ENCODE data around the gene KCTD18. TPM values are rescaled to one million over a fixed set of nuclear protein-coding genes. Genes with fewer than 3 reads are reported as not detected.

Gene KCTD18
- total RNA-seq, 1 donor: 14.5 TPM

DNA sequence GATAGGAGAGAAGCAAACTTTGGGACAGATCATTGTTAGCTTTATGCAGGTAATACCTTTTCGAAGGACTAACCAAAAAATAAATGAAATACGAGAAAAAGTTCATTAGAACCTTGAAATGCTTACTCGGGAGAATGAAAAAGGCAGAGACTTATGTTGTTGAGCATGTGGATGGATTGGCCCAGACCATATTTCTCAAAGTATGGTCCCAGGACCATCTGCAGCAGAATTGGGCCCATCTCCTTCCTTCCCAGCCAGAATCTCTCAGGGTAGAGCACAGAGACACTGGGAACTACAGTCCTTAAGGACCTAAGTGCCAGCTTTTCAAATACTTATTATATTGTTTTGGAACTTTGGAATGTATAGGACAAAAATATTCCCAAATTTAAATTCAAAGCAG is 50.8 kb downstream of the KCTD18 start:
- no peak for DNase-seq (ENCODE audit: low read depth in 2 of 3, low spot score in 2 of 3)

DNA sequence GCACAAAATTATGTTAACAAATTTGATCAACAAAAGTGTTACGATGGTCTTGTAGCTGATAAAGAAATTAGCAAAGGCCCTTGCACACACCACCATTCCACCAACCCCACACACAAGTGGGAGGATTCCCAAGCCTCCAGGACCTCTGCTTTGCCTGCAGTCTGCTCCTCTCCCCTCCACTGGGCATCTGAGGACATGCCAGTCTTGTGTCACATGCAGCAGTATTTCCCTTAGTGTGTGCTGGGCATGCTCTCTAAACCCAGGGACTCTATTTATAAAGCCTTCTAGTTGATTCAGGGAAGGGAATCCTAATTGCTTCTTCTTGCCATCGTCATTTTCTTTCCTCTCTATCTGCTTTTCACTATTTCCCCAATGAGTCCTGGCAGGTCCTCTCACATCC is 53.3 kb downstream of the KCTD18 start:
- DNase-seq (ENCODE audit: low read depth in 2 of 3, low spot score in 2 of 3): no peak

DNA sequence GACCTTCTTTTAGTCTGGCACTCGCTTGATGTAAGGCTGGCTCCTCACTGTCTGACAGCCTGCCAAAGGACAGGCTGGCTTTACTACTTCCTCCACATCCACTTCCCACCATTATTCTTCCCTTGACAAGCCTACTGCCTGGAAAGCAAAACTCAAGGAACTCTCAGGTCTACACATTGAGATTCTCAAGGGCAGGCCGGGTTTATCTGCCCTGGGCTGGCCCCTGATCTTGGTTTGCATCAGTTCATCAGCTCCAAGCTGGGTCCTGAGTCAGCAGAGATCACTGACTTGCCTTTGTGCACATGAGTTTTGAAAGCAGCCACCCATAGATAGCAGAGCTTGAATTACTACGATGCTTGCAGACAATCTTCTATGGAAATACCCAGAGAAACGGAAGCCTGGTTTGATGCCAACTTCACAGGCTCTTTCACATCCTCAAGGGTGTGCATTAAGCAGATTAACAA is 53.9 kb downstream of the KCTD18 start:
- peak in 2 of 3 donors; percentile 59 to 71 for DNase-seq (ENCODE audit: low read depth in 2 of 3, low spot score in 2 of 3)

DNA sequence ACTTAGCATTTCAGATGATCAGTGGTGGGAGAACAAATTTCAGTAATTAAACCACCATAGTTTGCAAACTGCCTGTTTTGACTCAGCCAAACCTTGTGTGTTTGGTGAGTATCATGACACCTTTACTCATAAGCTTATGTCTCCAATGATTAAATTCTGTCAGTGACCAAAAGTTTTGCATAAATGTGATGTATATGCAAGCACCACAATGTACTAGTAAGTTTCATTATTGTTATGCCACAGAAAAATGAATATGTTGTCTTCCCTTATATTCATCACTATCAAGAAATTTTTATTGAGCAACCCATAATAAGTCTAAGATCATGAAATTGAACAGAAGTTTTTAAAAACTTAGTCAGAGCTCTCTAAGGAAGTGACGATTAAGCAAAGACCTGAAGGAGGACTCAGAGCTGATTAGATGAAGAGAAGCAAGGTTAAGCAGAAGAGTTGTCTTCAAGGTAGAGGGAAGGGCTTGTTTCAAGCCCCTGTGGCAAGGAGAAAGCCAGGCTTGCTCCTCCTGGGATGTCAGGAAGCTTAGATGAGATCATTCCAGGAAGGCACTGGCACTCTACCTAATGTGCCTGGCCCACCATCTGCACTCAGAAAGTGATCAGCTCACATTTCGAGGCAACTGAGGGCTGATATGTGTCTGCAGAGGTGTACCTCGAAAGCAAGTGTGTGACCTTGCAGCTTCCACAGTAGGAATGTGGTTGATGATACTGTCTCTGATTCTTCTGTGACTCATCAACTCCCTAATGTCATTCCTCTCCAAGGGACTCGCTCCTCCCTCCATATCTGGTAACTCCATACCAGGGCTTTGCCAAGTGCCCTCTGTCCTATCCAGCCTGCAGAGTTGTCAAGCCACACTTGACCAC is 54.7 kb downstream of the KCTD18 start:
- DNase-seq (ENCODE audit: low read depth in 2 of 3, low spot score in 2 of 3): no peak

DNA sequence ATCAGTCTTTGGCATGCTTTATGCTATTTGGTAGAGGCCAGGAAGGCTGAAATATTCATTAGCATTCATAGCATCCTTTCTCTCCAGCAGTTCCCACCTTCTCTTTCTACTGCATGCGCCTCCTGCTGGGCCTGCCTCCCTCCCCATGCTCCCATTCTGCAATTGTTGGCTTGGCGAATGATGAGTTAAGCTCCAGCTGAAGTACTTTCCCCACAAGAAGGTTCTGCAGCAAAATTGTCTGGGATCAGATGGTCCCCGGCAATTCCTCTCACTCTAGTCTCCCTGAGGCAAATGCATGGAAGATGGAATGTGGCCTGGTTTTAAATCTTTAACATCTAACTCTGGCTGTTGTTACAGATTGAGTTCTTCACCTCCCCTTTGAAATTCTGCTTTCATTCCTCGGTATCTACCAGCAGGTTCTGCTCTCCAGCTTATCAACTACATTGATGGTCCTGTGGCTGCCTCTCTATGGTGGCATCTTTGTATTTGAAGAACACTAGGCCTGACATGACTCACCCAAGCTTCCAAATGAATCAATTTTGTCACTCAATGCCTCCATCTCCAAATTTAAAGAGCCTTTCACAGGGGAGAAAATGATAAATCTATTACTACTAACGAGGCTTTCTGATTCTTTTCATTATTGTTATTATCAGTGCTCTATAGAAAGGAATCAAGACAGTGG is 55.9 kb downstream of the KCTD18 start:
- no peak for DNase-seq (ENCODE audit: low read depth in 2 of 3, low spot score in 2 of 3)

DNA sequence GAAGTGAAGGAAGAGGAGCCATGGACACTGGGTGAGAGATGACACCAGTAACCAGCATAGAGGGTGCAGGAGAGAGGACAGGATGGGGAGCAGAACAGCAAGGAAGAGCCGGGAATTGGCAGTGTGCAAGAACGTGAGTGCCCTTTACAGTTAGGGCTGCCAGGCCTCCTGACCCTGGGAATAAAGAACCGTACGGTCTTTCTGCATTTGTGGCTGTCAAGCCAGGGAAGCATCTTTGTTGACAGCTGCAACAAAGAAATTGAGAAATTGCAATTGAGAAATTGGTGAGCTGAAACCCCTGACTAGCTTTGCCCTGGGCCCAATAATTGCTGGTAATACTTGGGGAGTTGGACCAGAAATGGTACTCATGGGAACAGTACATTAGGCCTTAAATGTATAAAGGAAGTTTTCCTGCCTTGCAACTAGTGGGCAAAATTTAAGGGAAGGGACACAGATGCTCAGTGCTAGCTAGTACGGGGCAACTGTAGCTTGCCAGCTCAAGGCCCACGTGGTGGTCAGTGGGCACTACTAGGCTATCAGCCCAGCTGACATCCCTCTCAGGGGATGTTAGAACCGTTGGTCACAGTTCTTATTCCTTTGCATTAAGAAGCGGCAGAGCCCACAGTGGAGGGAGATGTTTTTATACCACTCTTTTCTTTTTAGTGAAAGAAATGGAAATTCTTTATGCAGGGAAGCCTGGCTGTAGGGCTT is 56.6 kb downstream of the KCTD18 start:
- DNase-seq (ENCODE audit: low read depth in 2 of 3, low spot score in 2 of 3): no peak

DNA sequence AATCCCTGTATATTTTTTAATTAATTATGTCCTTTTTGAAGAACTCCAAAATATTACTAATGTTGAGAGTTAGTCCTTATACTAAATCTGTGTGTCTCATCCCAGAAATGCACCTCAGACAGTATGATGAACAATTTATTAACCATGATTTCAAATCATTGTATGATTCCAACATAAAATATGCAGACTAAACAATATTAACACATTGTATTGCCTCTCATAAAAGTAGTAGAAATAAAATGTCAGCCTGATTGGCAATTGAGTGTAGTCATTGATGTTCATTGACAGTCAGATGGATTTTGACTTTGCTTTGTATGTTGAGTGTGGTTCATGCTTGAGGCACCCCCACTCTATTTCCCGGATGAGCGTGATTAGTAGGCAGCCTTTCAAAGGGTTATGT is 57.5 kb downstream of the KCTD18 start:
- no peak for DNase-seq (ENCODE audit: low read depth in 2 of 3, low spot score in 2 of 3)

DNA sequence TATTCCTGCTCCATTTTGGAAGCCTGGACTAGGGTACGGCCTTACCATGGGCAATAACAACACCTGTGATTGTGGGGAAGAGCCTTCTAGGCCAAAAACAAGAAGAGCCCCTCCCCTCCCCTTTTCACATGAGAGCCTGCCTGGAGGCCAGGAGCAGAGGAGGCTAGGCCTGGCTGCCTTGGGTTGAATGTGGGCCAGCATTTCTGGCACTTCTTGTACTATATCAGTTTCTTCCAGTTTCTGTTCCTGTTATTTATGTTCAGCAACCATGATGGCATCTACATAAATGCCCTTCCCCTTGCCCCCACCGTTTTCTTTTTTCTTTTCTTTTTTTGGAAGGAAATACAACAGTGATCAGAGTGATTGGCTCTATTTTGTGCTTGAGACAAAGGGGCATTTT is 58.4 kb downstream of the KCTD18 start:
- no peak for DNase-seq (ENCODE audit: low read depth in 2 of 3, low spot score in 2 of 3)

DNA sequence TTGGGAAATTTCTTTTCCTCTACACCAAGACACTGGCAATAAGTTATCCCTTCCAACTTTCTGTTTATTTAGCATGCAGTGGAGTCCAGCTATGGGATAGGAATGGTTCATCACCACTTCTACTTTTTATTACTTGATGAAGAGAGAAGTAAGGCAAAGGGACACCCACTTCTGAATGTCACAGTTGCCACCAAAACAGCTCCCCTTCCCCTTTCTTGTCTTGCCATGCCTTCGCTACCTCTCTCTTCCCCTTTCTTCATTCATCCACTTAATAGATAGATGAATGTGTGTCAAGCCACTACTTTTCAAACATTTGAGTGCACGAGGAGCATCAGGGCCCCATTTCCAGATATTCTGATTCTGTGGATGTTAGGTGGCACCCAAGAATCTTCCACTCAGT is 59.6 kb downstream of the KCTD18 start:
- DNase-seq (ENCODE audit: low read depth in 2 of 3, low spot score in 2 of 3): no peak

DNA sequence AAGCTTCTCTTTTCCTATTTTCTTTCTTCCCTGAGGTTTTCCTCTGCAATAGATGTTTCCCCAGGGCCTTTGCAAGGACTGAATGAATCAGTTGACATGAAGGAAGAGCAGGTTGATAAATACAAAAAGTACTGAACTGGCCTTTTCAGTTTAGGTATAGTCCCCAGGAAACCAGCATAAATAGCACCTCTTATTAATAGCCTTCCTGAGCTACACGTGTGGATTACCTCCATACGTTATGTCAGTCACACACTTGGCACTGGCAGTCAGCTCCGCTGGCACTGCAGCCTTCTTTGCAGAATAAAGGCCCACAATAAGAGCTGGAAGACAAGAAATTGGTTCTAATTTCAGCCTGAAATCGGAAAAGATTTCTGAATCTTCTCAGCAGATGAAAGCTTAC is 60.7 kb downstream of the KCTD18 start:
- DNase-seq (ENCODE audit: low read depth in 2 of 3, low spot score in 2 of 3): no peak

DNA sequence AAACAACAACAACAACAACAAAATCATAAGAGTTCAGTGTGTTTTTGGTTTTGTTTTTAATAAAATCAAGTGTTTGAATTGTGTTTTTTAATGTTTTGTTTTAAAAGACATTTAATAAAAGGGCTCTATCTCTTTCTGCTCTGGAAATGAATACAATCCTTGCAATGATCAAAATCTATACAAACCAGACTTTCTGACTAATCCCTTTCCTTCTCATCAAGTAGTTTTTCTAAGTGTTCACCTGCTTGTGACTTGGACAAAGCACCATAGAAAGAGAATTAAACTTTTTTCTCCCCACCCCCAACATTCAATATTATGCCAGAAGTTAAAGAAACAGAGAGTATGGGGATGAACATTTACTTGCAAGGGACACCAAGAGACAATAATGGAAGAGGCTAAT is 61.4 kb downstream of the KCTD18 start:
- DNase-seq (ENCODE audit: low read depth in 2 of 3, low spot score in 2 of 3): no peak

DNA sequence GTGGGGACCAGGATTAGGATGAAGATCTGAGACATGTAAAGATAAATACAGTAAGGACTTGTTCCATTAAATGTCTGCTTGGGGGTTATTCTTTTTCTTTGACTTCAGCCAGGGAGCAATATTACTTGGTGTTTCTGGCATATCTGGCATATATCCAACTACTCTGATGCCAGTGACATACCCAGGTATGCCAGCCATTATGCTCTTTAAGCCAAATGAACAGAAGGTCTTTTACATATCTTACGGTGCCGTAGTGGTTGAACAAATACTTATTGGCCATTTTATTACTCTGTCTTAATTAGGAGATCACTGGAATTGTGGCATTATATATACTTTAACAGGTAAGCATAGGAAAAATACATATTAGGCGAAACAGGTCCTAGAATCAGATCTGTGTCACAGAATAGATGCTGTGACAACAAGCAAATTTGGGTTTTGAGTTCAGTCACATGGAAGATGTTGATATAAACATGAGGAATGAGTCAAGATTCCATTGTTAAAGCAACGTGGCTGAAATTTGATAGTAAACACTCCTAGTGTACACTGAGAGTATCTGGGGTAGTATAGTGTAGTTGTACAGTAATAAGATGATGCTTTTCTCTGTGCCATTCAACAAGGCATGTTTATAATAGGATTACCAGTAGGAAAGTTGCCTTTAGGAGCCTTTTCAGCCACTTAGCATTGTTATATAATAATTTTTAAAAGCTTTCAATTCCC is 62.6 kb downstream of the KCTD18 start:
- no peak for DNase-seq (ENCODE audit: low read depth in 2 of 3, low spot score in 2 of 3)

DNA sequence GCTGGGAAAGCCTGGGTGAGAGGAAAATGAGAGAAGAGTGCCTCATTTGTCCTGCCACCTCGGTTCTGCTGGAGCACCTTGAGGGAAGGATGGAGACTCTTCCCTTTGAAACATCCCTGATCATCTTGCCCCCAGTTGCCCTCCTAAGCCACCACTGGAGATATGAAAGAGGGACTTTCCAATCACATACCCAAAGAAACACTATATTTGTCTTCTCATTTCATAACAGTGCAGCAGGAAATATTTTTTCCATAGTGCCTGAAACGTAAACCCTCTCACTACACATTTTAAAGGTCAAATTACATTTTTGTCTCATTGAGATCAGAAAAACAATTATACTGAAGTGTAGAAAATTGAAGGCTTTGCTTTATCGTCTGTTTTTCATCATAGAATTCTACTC is 63.3 kb downstream of the KCTD18 start:
- DNase-seq (ENCODE audit: low read depth in 2 of 3, low spot score in 2 of 3): no peak

DNA sequence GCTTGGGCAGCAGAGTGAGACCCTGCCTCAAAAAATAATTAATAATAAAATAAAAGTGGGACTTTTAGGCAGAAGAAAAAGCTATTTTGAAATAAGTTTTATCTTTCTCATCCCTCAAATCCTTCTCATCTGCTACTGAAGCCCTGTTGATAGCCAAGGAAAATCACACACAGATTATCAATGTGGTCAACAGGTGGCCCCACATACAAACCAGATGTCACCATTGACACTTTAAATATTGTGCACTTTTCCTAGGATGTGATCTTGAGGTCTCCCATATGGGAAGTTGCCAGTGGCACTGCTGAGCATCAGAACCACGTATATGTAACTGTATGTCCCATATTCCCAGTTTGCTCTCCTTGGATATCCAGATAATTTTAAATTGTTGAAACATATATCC is 64.6 kb downstream of the KCTD18 start:
- DNase-seq (ENCODE audit: low read depth in 2 of 3, low spot score in 2 of 3): no peak

DNA sequence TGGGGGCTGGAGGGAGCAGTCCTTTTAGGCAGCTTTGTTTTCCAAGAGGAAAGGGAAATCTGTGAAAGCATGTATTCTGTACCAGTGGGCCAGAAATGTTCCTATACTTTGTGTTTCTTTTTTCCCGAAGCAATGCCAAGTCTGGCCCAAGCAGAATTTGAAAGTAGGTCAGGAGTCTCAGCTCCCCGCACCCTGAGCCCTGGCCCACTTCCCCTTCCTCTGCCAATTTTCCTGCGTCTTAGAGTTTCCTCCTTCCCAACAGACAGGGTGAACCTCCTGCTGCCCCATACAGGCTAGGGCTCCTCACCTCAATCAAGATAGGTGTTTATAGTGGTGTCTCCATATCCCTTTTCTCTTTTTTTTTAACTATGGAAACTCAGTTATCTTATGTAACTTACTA is 65.3 kb downstream of the KCTD18 start:
- DNase-seq (ENCODE audit: low read depth in 2 of 3, low spot score in 2 of 3): no peak

DNA sequence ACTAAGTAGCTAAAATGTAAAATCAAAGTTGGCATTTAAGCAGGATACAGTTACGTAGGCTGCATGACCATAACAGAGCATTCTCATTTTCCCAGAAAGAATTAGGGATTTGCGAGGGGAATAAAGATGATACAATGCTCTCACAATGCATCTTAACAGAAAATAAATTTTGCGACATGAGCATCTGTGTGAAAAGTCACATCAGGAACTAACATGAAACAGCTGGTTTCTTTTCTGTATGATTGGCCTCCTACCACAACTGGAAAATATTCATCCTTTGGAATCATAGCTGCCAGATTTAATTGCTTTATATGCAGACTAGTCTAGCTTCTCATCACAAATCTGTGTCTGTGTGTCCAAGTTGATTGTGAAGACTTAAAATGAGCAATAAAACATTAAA is 66.0 kb downstream of the KCTD18 start:
- DNase-seq (ENCODE audit: low read depth in 2 of 3, low spot score in 2 of 3): no peak

DNA sequence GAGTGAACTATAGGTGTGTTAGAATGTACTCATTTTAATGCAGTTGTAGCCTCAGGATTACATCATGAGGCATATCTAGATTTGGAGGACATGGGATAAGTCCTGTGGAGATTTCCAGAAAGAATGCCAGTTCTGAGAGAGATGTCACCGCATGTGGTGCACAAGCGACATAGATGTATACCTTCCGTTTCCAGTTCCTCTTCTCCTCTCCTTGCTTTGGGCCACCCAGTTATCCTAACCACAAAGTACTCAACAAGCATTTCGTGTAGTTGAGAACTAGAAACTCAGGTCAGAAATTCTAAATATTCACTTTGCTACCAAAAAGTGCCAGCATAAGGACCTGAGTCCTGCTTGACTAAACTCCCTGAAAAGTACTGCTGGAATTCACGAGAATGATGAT is 66.5 kb downstream of the KCTD18 start:
- no peak for DNase-seq (ENCODE audit: low read depth in 2 of 3, low spot score in 2 of 3)

DNA sequence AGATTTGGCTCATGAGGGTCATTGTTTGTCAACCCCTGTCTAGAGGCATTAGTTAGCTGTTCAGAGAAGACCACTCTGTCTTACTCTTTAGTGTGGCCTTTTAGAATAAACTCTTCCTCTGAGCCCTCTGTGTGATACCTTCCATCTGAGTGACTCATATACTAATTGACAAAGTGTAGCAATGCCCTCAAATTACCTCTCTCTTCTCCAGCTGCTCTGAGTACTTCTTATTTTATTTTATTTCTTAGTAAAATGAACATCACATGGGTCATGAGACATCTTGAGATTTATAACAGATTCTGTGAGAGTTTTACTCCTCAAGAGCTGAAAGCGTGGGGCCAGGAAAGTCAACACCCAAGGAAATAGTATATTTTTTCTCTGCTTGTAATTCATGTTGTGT is 67.4 kb downstream of the KCTD18 start:
- no peak for DNase-seq (ENCODE audit: low read depth in 2 of 3, low spot score in 2 of 3)

DNA sequence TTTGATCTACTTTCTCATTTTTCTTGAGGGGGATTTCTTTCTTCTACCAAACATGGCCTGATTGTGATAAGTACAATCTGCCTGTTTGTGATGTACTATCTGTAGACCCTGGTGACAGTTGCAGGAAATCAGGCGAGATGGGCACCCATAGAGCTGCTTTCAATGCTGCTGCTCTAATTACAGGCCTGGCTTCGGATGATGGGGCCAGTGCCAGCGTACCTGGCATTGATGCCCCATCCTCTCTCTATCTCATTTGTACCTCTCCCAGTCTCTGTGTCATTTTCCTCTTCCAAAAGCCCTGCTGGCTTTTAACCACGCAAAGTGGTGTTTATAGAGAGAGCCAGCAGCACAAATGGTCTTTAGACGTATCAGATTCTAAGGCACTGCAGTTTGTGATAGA is 69.9 kb downstream of the KCTD18 start:
- DNase-seq (ENCODE audit: low read depth in 2 of 3, low spot score in 2 of 3): no peak
